WTC11 (cell line): ENCODE measurements around the gene CCDC69.

Experiments used
- TF ChIP-seq, protein P1 (sequence below): fragments of 200-600 bp; IDR thresholded peaks from 2 replicates; pipeline ENCODE4 v1.8.0; 2022; ENCODE audit warnings: antibody characterized with exemption
- TF ChIP-seq, protein P2 (sequence below): sonication (generic); formaldehyde crosslinking; IDR thresholded peaks from 2 replicates; pipeline ENCODE4 v1.8.1; 2023; ENCODE audit warnings: mild to moderate bottlenecking, missing genetic modification reagents

DNA sequence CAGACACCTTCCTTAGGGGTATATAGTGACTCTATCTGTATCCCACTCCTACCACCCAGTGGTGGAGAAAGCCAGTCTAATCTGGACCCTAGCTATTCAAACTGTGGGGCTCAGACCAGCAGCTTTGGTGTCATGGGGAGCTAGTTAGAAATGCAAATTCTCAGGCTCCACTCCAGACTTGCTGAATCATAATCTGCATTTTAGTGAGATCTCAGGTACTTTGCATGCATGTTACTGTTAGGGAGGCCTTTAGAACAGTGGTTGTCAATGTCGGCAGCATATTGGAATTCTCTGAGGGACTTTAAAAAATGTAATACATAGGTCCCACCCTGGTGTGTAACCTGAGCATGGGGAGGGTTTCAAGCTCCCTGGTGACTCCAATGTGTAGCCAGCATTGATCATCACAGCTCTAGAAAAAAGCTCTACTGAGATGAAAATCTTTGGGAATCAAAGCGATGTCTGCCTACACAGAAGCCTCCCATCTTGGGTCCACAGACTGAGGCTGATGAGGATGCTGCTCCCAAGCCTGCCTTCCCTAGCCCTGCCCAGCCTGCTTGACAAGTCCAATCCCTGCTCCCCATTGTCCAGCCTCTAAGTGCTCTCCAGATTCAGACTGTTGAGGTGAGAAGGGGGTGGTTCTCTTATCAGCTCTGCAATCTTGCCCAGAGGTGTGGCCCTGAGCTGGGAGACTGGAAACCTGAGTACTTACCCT is 17.2 kb upstream of the CCDC69 start:
- TF ChIP-seq, protein P1, sequence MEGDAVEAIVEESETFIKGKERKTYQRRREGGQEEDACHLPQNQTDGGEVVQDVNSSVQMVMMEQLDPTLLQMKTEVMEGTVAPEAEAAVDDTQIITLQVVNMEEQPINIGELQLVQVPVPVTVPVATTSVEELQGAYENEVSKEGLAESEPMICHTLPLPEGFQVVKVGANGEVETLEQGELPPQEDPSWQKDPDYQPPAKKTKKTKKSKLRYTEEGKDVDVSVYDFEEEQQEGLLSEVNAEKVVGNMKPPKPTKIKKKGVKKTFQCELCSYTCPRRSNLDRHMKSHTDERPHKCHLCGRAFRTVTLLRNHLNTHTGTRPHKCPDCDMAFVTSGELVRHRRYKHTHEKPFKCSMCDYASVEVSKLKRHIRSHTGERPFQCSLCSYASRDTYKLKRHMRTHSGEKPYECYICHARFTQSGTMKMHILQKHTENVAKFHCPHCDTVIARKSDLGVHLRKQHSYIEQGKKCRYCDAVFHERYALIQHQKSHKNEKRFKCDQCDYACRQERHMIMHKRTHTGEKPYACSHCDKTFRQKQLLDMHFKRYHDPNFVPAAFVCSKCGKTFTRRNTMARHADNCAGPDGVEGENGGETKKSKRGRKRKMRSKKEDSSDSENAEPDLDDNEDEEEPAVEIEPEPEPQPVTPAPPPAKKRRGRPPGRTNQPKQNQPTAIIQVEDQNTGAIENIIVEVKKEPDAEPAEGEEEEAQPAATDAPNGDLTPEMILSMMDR, result no peak
- TF ChIP-seq, protein P2, sequence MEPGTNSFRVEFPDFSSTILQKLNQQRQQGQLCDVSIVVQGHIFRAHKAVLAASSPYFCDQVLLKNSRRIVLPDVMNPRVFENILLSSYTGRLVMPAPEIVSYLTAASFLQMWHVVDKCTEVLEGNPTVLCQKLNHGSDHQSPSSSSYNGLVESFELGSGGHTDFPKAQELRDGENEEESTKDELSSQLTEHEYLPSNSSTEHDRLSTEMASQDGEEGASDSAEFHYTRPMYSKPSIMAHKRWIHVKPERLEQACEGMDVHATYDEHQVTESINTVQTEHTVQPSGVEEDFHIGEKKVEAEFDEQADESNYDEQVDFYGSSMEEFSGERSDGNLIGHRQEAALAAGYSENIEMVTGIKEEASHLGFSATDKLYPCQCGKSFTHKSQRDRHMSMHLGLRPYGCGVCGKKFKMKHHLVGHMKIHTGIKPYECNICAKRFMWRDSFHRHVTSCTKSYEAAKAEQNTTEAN (CRISPR knock-in tag), result no peak
